Stomach (tissue), 4 donors: ENCODE measurements around the gene POU2AF2.
"Not testable (repeated sequence)": the region's sequence is repeated elsewhere in the genome, so short reads cannot be mapped to it uniquely, and the experiment has no call there.

Source experiments
- CTCF ChIP-seq, 7 experiments: fragments of 450-650 bp in 4 of 7; fragments of 200-600 bp in 3 of 7; sonication (generic) in 3 of 7; IDR thresholded peaks; one replicate each; pipeline ENCODE4 v1.5.1; 2016 to 2019; ENCODE audit warnings: antibody characterized with exemption in 7 of 7, control low read depth in 2 of 7, mild to moderate bottlenecking in 1 of 7
- EP300 ChIP-seq: sonication (generic); formaldehyde crosslinking; IDR thresholded peaks from one replicate; pipeline ENCODE4 v1.6.1; 2017; ENCODE audit warnings: antibody characterized with exemption
- POLR2A ChIP-seq, 4 donors: fragments of 450-650 bp; IDR thresholded peaks; one replicate each; pipeline ENCODE4 v1.6.1; 2016; ENCODE audit warnings: antibody characterized with exemption in 4 of 4, control low read depth in 2 of 4, mild to moderate bottlenecking in 1 of 4, moderate library complexity in 1 of 4

GRCh38 chr11:111221936-111222335, 23.6 kb upstream of the POU2AF2 start:
- not testable (repeated sequence) for TF ChIP-seq EP300; CTCF (IDR thresholded peaks at IDR 0.05); POLR2A (IDR thresholded peaks at IDR 0.05)
